ENCODE measurements around the gene LINGO1.

LINGO1 gene

GRCh38 chr15:77640615-77641014, 7.9 kb upstream of the LINGO1 start:
- no peak overlapping the region for H3K18ac ChIP-seq (ENCODE audit: low read length)
- H3K27ac ChIP-seq (ENCODE audit: low read depth, low read length), result no peak overlapping the region
- no peaks in the 10 kb centered on the region for H3K79me2 ChIP-seq (ENCODE audit: control insufficient read depth, insufficient read depth, low read length)
- H2BK120ac ChIP-seq (ENCODE audit: low read depth, low read length), result no peak overlapping the region
- H4K5ac ChIP-seq (ENCODE audit: low read length), result no peak overlapping the region
- H3K36me3 ChIP-seq (ENCODE audit: control insufficient read depth, insufficient read depth, low read length), result no peaks in the 10 kb centered on the region
- H3K4ac ChIP-seq (ENCODE audit: low read depth, low read length), result no peak overlapping the region
- H3K4me3 ChIP-seq (ENCODE audit: low read length), result no peak overlapping the region
- no peak overlapping the region for H3K23ac ChIP-seq (ENCODE audit: low read length)
- H3K4me1 ChIP-seq (ENCODE audit: control insufficient read depth, low read depth, low read length), result peaks cover 3% of the 10 kb centered on the region
- no peak overlapping the region for H3K9ac ChIP-seq (ENCODE audit: low read length)
- no peaks in the 10 kb centered on the region for H3K27me3 ChIP-seq (ENCODE audit: insufficient read depth, low read length, poor library complexity)
- no peak overlapping the region for H2BK5ac ChIP-seq (ENCODE audit: low read length)
- no peaks in the 10 kb centered on the region for H3K79me1 ChIP-seq (ENCODE audit: low read length)
- no peak overlapping the region for H3K4me2 ChIP-seq (ENCODE audit: low read length)
- no peak overlapping the region for H3K56ac ChIP-seq (ENCODE audit: low read length)
- no peak overlapping the region for H2BK15ac ChIP-seq (replicated peaks; ENCODE audit: low read depth)
- no peak for DNase-seq
- H4K8ac ChIP-seq (ENCODE audit: low read depth, low read length), result no peak overlapping the region
- H2AK5ac ChIP-seq (ENCODE audit: low read length), result no peak overlapping the region
- WGBS (ENCODE audit: extremely low coverage, insufficient coverage, low lambda C conversion rate), result no CpG with 5 or more reads among the region's 2 CpGs

GRCh38 chr15:77639431-77639830, 6.7 kb upstream of the LINGO1 start:
- no peaks in the 10 kb centered on the region for H3K27me3 ChIP-seq (ENCODE audit: insufficient read depth, low read length, poor library complexity)
- WGBS (ENCODE audit: extremely low coverage, insufficient coverage, low lambda C conversion rate), result no CpG with 5 or more reads among the region's 12 CpGs
- H3K4me2 ChIP-seq (ENCODE audit: low read length), result no peak overlapping the region

GRCh38 chr15:77637851-77638692, 5.4 kb upstream of the LINGO1 start:
- Histone ChIP-seq H3K27me3 (ENCODE audit: insufficient read depth, low read length, poor library complexity) (no peaks in the 10 kb centered on the region), H3K4me1 (ENCODE audit: control insufficient read depth, low read depth, low read length) (peaks cover 8% of the 10 kb centered on the region), H3K18ac (ENCODE audit: low read length) (no peak overlapping the region), H3K4me2 (ENCODE audit: low read length) (no peak overlapping the region), H3K56ac (ENCODE audit: low read length) (no peak overlapping the region), H3K9ac (ENCODE audit: low read length) (no peak overlapping the region), H3K23ac (ENCODE audit: low read length) (no peak overlapping the region), H2AK5ac (ENCODE audit: low read length) (no peak overlapping the region), H2BK5ac (ENCODE audit: low read length) (no peak overlapping the region), H3K36me3 (ENCODE audit: control insufficient read depth, insufficient read depth, low read length) (no peaks in the 10 kb centered on the region), H2BK120ac (ENCODE audit: low read depth, low read length) (no peak overlapping the region), H3K79me1 (ENCODE audit: low read length) (no peaks in the 10 kb centered on the region), H2BK15ac (replicated peaks; ENCODE audit: low read depth) (no peak overlapping the region), H3K4ac (ENCODE audit: low read depth, low read length) (no peak overlapping the region), H3K27ac (ENCODE audit: low read depth, low read length) (no peak overlapping the region), H4K8ac (ENCODE audit: low read depth, low read length) (no peak overlapping the region), H3K4me3 (ENCODE audit: low read length) (no peak overlapping the region), H3K79me2 (ENCODE audit: control insufficient read depth, insufficient read depth, low read length) (no peaks in the 10 kb centered on the region), H4K5ac (ENCODE audit: low read length) (no peak overlapping the region)
- WGBS (ENCODE audit: extremely low coverage, insufficient coverage, low lambda C conversion rate), result no CpG with 5 or more reads among the region's 10 CpGs
- peak; percentile 14 for DNase-seq

More at GRCh38 chr15:77639431-77639830, 6.7 kb upstream of the LINGO1 start:
- Histone ChIP-seq H2BK120ac (ENCODE audit: low read depth, low read length) (no peak overlapping the region), H3K9ac (ENCODE audit: low read length) (no peak overlapping the region), H2BK15ac (replicated peaks; ENCODE audit: low read depth) (no peak overlapping the region), H3K4me1 (ENCODE audit: control insufficient read depth, low read depth, low read length) (peaks cover under 1% of the 10 kb centered on the region), H4K8ac (ENCODE audit: low read depth, low read length) (no peak overlapping the region), H3K23ac (ENCODE audit: low read length) (no peak overlapping the region), H3K4ac (ENCODE audit: low read depth, low read length) (no peak overlapping the region), H3K4me3 (ENCODE audit: low read length) (no peak overlapping the region), H3K56ac (ENCODE audit: low read length) (no peak overlapping the region), H2AK5ac (ENCODE audit: low read length) (no peak overlapping the region), H3K79me2 (ENCODE audit: control insufficient read depth, insufficient read depth, low read length) (no peaks in the 10 kb centered on the region), H3K18ac (ENCODE audit: low read length) (no peak overlapping the region), H3K79me1 (ENCODE audit: low read length) (no peaks in the 10 kb centered on the region), H2BK5ac (ENCODE audit: low read length) (no peak overlapping the region), H3K36me3 (ENCODE audit: control insufficient read depth, insufficient read depth, low read length) (no peaks in the 10 kb centered on the region), H3K27ac (ENCODE audit: low read depth, low read length) (no peak overlapping the region), H4K5ac (ENCODE audit: low read length) (no peak overlapping the region)
- no peak for DNase-seq

- peaks cover 6% of the 10 kb centered on the region for H3K27me3 ChIP-seq (ENCODE audit: insufficient read depth, low read length, poor library complexity)
- H3K4me1 ChIP-seq (ENCODE audit: control insufficient read depth, low read depth, low read length), result peaks cover 8% of the 10 kb centered on the region
- no peak overlapping the region for H3K18ac ChIP-seq (ENCODE audit: low read length)
- H4K5ac ChIP-seq (ENCODE audit: low read length), result no peak overlapping the region
- H2AK5ac ChIP-seq (ENCODE audit: low read length), result no peak overlapping the region
- H3K23ac ChIP-seq (ENCODE audit: low read length), result no peak overlapping the region
- no peak for DNase-seq
- no CpG with 5 or more reads among the region's 5 CpGs for WGBS (ENCODE audit: extremely low coverage, insufficient coverage, low lambda C conversion rate)
- H3K4me3 ChIP-seq (ENCODE audit: low read length), result no peak overlapping the region
- H3K9ac ChIP-seq (ENCODE audit: low read length), result no peak overlapping the region
- H4K8ac ChIP-seq (ENCODE audit: low read depth, low read length), result no peak overlapping the region
- no peaks in the 10 kb centered on the region for H3K79me1 ChIP-seq (ENCODE audit: low read length)
- H3K27ac ChIP-seq (ENCODE audit: low read depth, low read length), result no peak overlapping the region
- no peak overlapping the region for H3K4me2 ChIP-seq (ENCODE audit: low read length)
- no peak overlapping the region for H2BK5ac ChIP-seq (ENCODE audit: low read length)
- H2BK15ac ChIP-seq (replicated peaks; ENCODE audit: low read depth), result no peak overlapping the region
- H3K56ac ChIP-seq (ENCODE audit: low read length), result no peak overlapping the region
- H3K36me3 ChIP-seq (ENCODE audit: control insufficient read depth, insufficient read depth, low read length), result no peaks in the 10 kb centered on the region
- H3K79me2 ChIP-seq (ENCODE audit: control insufficient read depth, insufficient read depth, low read length), result no peaks in the 10 kb centered on the region
- H3K4ac ChIP-seq (ENCODE audit: low read depth, low read length), result no peak overlapping the region
- H2BK120ac ChIP-seq (ENCODE audit: low read depth, low read length), result no peak overlapping the region
Measured at GRCh38 chr15:77636209-77636608, 3.5 kb upstream of the LINGO1 start.

- WGBS (ENCODE audit: extremely low coverage, insufficient coverage, low lambda C conversion rate), result no CpG with 5 or more reads among the region's 34 CpGs
- Histone ChIP-seq H3K36me3 (ENCODE audit: control insufficient read depth, insufficient read depth, low read length) (no peaks in the 10 kb centered on the region), H3K4ac (ENCODE audit: low read depth, low read length) (no peak overlapping the region), H3K27ac (ENCODE audit: low read depth, low read length) (no peak overlapping the region), H3K27me3 (ENCODE audit: insufficient read depth, low read length, poor library complexity) (peaks cover 6% of the 10 kb centered on the region), H3K4me2 (ENCODE audit: low read length) (peak overlapping the region; percentile 35), H2AK5ac (ENCODE audit: low read length) (no peak overlapping the region), H4K8ac (ENCODE audit: low read depth, low read length) (no peak overlapping the region), H3K4me1 (ENCODE audit: control insufficient read depth, low read depth, low read length) (peaks cover 8% of the 10 kb centered on the region), H2BK5ac (ENCODE audit: low read length) (no peak overlapping the region), H3K4me3 (ENCODE audit: low read length) (no peak overlapping the region), H3K23ac (ENCODE audit: low read length) (no peak overlapping the region), H3K9ac (ENCODE audit: low read length) (no peak overlapping the region), H2BK15ac (replicated peaks; ENCODE audit: low read depth) (no peak overlapping the region), H4K5ac (ENCODE audit: low read length) (no peak overlapping the region), H2BK120ac (ENCODE audit: low read depth, low read length) (no peak overlapping the region), H3K79me1 (ENCODE audit: low read length) (no peaks in the 10 kb centered on the region), H3K79me2 (ENCODE audit: control insufficient read depth, insufficient read depth, low read length) (no peaks in the 10 kb centered on the region), H3K18ac (ENCODE audit: low read length) (no peak overlapping the region), H3K56ac (ENCODE audit: low read length) (no peak overlapping the region)
- peak; percentile 93 for DNase-seq
Measured at GRCh38 chr15:77634266-77634962, 1.7 kb upstream of the LINGO1 start.
